Spleen (tissue), 7 donors: Measurements from ENCODE around the gene CAMKK1.

Experiments
- CTCF ChIP-seq, 11 experiments: fragments of 200-600 bp in 7 of 11; fragments of 450-650 bp in 4 of 11; sonication (generic) in 4 of 11; IDR thresholded peaks in 8 of 11; conservative IDR thresholded peaks in 3 of 11; 1 replicate in 7 of 11; 2 replicates in 4 of 11; pipeline versions ENCODE4 v1.4.0 to v1.8.0; 2016 to 2021; ENCODE audit warnings: antibody characterized with exemption in 11 of 11, inconsistent platforms in 4 of 11, mild to moderate bottlenecking in 1 of 11
- POLR2A ChIP-seq, 3 donors: fragments of 450-650 bp; IDR thresholded peaks; one replicate each; pipeline ENCODE4 v1.5.1; 2017; ENCODE audit warnings: antibody characterized with exemption in 3 of 3, mild to moderate bottlenecking in 1 of 3
- donor health status: DM: no; HTN: no; CAD: no; lungs with moderate emphysema.
- donor health status: DM: no; HTN: no; CAD: no.
- donor health status: DM: no; HTN: no; CAD: no.

- TF ChIP-seq CTCF (IDR thresholded peaks at IDR 0.05 in 8 of 11, conservative IDR thresholded peaks at IDR 0.05 in 3 of 11) (no peak), POLR2A (IDR thresholded peaks at IDR 0.05) (no peak)
Measured at GRCh38 chr17:3836551-3836950, 56.3 kb downstream of the CAMKK1 start.
